DMS53 (cell line): ENCODE measurements around the gene LIPG.

Experiments
- DNase-seq: peaks from one replicate; lab custom pipeline; 2025; lab: John Stamatoyannopoulos, UW

The LIPG gene

GRCh38 chr18:49546719-49547273 lies 15.1 kb upstream of the LIPG start:
- no peak for DNase-seq

- no peak for DNase-seq
Measured at GRCh38 chr18:49547701-49548100, 14.2 kb upstream of the LIPG start.

- peak; percentile 55 for DNase-seq
Measured at GRCh38 chr18:49548229-49548636, 13.6 kb upstream of the LIPG start.

DNA sequence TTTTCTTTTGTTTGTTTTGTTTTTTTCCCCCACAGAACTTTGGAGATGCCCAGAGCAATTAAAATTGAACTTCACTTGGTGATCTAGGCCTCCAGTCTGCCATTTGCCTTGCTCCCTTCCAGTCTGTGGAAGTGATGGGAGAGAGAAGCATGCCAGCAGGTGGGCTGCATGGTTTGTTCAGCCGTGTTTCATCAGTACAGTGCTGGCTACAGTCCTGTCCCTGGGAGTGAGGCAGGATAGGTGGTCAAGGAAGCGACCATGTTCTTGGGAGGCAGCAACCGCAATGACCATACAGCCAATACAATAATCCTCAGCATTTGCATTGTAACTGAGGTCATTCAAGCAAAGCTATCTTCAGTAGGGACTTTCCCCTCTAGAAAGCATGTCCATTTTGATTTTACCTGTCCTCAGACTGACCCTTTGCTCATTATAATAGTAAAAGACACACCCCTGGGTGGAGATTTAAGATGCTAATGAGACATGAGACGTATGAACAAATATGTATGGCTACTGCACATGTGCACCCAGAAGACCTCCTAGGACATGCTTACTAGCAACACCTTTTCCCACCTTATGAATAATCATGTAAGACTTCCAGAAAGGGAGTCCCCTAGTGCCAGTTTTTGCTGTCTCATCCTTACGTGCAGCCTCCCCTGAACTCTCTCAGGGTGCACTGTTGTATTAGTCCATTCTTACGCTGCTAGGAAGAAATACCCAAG lies 11.1 kb upstream of the LIPG start:
- DNase-seq = no peak

DNA sequence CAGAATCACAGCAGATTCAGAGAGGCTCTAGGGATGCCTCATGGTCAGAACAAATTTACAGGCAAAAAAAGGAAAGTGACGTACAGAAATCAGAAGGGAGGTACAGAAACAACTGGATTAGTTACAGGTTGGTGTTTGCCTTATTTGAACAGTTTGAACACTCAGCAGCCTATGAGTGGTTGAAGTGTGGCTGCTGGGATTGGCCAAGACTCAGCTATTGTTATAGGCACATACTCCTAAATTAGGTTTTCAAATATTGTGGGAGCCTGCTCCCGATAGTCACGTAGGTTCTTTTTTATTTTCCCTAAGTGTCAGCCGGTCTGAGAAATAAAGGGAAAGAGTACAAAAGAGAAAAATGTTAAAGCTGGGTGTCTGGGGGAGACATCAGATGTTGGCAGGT lies 8.9 kb upstream of the LIPG start:
- no peak for DNase-seq

DNA sequence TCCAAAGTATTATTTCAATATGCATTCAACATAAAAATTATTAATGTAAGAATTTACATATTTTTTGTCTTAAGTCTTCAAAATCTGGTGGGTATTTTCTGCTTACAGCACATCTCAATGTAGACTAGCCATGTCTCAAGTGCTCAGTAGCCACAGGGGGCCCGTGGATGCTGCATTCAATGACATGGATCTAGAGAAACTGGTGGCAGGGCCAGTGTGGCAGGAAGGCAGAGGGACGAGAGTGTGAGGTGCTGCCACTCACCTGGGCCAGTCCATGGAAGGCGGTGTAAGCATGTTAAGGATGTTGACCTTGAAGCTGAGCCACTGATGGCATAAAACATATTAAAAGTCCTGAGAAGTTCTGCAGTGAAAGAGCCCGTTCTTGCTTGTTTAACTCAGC lies 6.2 kb upstream of the LIPG start:
- no peak for DNase-seq

- DNase-seq = no peak
Measured at GRCh38 chr18:49558356-49558755, 3.5 kb upstream of the LIPG start.

- peak; percentile 89 for DNase-seq
Measured at GRCh38 chr18:49559326-49559931, 2.4 kb upstream of the LIPG start.

DNA sequence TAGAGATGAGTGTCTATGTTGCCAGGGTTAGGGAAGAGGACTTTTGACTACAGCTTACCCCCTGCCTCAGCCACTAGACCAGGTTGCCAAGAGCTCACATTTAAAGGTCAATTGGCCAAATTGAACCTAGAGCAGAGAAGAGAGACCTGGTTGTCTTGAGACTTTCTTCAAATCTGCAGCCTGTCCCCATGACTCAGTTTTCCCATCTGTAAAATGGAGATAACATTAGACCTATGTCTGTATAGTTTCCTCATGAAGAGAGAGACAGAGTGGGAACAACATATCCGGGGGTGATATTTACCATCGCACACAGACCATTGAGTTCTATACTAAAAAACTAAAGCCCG lies 1.6 kb upstream of the LIPG start:
- no peak for DNase-seq

GRCh38 chr18:49560624-49561288 lies 1.1 kb upstream of the LIPG start:
- peak; percentile 97 for DNase-seq

DNA sequence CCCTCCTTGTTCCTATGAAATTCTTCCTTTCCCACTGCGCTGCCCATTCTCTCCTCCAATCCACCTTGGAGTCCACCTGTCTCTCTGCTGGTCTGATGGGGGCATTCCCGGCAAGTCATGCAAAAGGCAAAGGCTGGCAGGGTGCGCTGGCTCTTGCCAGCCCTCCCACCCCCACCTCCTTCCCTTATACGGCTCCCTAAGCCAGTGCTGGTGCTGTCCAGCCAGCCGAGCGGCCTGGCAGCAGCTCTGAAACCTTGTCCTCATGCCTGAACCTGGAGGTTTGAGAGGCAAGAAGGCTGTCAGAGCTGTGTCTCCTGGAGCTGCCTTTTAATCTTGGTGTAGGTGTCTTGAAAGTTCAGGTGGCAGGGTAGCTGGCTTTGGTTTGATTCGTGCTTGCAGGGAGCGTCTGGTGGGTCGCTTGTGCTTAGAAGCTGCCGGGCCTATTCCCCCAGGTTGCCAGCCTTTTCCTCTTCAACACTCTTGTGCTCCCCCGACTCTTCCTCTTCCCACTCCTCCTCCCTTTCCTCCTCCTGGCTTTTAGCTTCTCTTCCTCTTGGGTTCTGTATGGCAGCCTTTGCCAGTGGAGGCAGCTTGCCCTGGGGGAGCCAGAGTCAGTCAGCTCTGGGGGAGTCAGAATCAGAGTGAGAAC lies 748 bp downstream of the LIPG start:
- DNase-seq = peak; percentile 70

DNA sequence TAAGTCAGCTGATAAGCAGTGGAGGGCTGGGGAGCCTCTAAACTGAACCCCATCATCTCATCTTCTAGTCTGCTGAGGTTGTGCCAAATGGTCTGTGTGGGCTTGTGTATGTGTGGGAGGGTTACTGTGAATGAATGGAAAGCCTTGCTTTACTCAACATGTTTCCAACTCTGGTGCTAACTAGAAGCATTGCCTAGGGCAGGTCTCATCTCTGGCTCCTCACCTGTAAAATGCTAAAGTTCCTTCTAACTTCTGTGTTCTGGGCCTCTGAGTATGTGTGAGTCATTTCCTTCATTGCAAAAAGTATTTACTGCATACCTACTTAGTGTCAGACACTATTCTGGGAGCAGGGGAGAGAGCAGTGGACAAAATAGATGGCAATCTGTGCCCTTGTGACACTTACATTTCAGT lies 1.3 kb downstream of the LIPG start:
- DNase-seq = peak; percentile 42

- no peak for DNase-seq
Measured at GRCh38 chr18:49563701-49564517, 2.1 kb downstream of the LIPG start.

GRCh38 chr18:49564518-49564834 lies 2.6 kb downstream of the LIPG start:
- DNase-seq = no peak

DNA sequence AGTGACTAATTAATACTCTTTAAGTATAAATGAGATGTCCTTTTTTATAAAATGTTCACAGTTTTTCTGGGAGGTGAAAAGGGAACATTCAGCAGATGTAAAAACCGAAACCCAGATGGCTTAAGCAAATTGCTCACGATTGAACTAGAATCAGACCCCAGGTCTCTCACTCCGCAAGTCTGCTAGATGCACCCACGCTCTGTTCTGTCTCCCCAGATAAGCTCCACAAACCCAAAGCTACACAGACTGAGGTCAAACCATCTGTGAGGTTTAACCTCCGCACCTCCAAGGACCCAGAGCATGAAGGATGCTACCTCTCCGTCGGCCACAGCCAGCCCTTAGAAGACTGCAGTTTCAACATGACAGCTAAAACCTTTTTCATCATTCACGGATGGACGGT lies 3.2 kb downstream of the LIPG start:
- DNase-seq = no peak

DNA sequence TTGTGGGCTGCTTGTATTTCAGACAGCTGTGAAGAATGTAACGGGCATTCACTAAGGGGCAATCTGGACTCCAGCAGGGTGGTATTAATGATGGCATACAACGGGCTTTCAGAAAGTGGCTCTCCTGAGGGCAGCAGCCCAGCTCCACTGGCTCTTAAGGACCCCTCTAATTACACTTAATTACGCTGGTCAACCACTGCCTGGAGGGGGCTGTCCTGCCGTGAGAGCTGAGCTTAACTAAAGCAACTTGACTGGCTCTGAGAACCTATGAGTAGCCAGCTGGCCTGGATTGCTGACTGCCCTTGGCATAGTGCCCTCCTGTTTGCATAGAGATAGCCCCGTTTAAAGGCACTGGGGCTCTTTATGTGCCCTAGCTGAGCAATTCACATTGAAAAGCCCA lies 3.8 kb downstream of the LIPG start:
- no peak for DNase-seq

- DNase-seq = no peak
Measured at GRCh38 chr18:49566217-49566770, 4.4 kb downstream of the LIPG start.

GRCh38 chr18:49566985-49567384 lies 5.1 kb downstream of the LIPG start:
- DNase-seq = no peak

DNA sequence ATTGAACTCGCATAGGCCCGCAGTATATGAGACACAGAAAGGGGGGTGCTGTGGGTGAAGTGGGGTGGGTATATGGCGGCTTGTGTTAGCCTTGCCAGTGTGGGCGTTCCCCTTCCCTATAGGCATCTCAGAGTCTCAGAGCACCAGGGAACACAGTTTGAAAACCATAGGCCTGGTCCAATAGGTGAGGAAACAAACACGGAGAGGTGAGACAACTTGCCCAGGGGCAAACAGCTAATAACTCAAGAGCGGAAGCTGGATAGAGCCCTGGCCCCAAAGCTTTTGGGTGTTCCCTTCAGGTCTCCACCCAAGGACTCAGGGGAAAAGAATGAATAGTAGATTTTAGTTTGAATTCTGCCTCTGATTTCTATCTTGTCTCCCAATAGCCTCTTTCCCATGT lies 7.9 kb downstream of the LIPG start:
- DNase-seq = no peak

DNA sequence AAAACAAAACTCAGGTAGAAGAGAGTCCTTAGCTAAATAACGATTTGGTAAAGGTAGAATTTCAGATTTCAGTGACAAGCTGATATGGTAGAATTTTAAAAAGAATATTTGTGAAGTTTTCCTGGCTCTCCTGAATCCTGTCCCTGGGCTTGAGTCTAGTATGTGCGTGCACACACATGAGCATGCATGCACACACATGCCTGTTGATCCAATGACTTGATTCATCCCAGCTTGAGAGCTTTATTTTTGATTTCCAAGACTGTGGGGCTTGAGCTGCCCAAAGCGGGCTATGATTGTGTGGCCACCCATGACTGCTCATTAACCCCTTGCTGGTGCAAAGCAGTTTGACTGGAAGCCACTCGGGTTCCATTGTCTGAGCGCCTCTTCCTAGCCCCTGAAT lies 9.0 kb downstream of the LIPG start:
- DNase-seq = no peak

- DNase-seq = peak; percentile 35
Measured at GRCh38 chr18:49572611-49573345, 10.9 kb downstream of the LIPG start.
